Melanocyte of skin (primary cell): Measurements from ENCODE around the gene GABRB3. TPM values are rescaled to one million over a fixed set of nuclear protein-coding genes. Genes with fewer than 3 reads are reported as not detected.

Source experiments
- total RNA-seq, 2 donors: library from RNA; depleted of rRNA; stranded (reverse); fragments of >200 nt; gene quantifications; 2 replicates each; pipeline ENCODE4 v1.2.3, GENCODE V29; 2012

The GABRB3 gene
- 1 to 10 TPM in 1 of 2 donors, under 1 TPM in 1; 0.33 to 1.0 TPM for total RNA-seq

DNA sequence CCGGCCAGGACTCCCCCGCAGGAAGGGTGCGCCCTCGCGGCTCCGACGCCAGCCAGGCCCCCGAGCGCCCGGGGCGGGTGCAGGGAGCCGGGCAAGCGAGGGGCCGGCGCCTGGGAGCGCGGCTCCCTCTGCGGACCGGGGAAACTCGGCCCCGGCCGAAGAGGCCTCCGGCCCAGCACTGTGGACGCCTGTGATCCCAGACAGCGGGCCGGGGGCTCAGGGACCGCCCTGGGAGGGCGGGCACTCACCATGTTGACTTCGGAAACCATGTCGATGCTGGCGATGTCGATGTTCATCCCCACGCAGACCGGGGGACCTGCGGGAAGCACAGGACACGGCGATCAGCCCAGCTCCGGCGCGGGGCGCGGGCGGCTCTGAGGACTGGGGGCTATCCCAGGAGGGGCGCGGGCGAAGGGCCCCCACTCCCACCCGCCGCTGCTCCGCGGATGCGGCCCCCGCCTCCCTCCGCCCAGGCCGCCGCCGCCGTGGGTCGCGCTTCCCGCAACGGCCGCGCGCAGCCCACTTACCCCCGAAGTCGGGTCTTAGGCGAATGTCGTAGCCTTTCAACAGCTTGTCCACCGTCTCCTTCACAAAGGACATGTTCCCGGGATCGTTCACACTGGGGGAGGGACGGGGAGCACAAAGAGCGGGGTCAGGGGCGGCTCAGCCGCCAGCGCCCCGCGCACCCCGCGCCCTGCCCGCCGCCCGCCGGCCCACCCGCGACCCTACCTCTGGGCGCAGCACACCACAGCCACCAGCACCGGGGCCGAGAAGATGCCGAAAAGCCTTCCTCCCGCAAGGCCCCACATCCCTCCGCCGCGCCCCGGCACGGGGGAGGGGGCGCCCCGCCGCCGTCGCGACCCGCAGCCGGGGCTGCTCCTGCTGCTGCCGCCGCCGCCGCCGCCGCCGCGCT is at the start of gene GABRB3:
Gene GABRB3, minus strand, starts transcription at position 913 of the 913 bp plus-strand sequence.

Other genes starting within 250 kb of the GABRB3 start
- 1 to 10 TPM; 1.0 to 1.7 TPM for gene GABRA5, start 94.0 kb upstream of the GABRB3 start, total RNA-seq
- 1 to 10 TPM; 2.0 to 4.5 TPM for gene GABRG3, start 198.1 kb upstream of the GABRB3 start, total RNA-seq